Breast epithelium (tissue), 4 donors: Measurements from ENCODE around the gene CTNND2. TPM values are rescaled to one million over a fixed set of nuclear protein-coding genes. Genes with fewer than 3 reads are reported as not detected.
"Not testable (repeated sequence)": the region's sequence is repeated elsewhere in the genome, so short reads cannot be mapped to it uniquely, and the experiment has no call there.

Experiments used
- DNase-seq, 2 donors: peaks; one replicate each; pipeline ENCODE4 v3.0.0-alpha.2; 2019; ENCODE audit warnings: low spot score in 2 of 2
- H3K27ac ChIP-seq, 2 donors: fragments of 200-600 bp; sonication (generic) in 1 of 2; one replicate each; pipeline ENCODE4 v1.5.1; 2016 to 2019; ENCODE audit warnings: mild to moderate bottlenecking in 1 of 2
- H3K27me3 ChIP-seq, 2 donors: fragments of 200-600 bp; sonication (generic) in 1 of 2; one replicate each; pipeline versions ENCODE4 v1.5.1 to v1.6.0; 2017 to 2019; ENCODE audit warnings: control low read depth in 1 of 2, mild to moderate bottlenecking in 1 of 2
- H3K36me3 ChIP-seq: fragments of 200-600 bp; one replicate; pipeline ENCODE4 v1.5.1; 2019
- H3K4me1 ChIP-seq, 2 donors: fragments of 200-600 bp; sonication (generic); one replicate each; pipeline ENCODE4 v1.5.1; 2016 to 2019; ENCODE audit warnings: control low read depth in 1 of 2
- H3K4me3 ChIP-seq, 3 donors: fragments of 200-600 bp; sonication (generic); 1 replicate in 2 of 3; 2 replicates in 1 of 3; pipeline ENCODE4 v1.5.1; 2016 to 2019; ENCODE audit warnings: mild to moderate bottlenecking in 3 of 3, moderate library complexity in 2 of 3
- H3K9me3 ChIP-seq, 2 donors: fragments of 200-600 bp; sonication (generic) in 1 of 2; one replicate each; pipeline ENCODE4 v1.5.1; 2016 to 2019; ENCODE audit warnings: control low read depth in 1 of 2
- CTCF ChIP-seq, 3 donors: fragments of 450-650 bp; IDR thresholded peaks; one replicate each; pipeline ENCODE4 v1.5.1; 2016 to 2017; ENCODE audit warnings: antibody characterized with exemption in 3 of 3, mild to moderate bottlenecking in 3 of 3, moderate library complexity in 3 of 3
- POLR2A ChIP-seq: fragments of 450-650 bp; IDR thresholded peaks from one replicate; pipeline ENCODE4 v1.6.1; 2016; ENCODE audit warnings: antibody characterized with exemption, mild to moderate bottlenecking, moderate library complexity
- POLR2AphosphoS5 ChIP-seq, 3 donors: sonication (generic); formaldehyde crosslinking; IDR thresholded peaks; one replicate each; pipeline ENCODE4 v1.6.1; 2017; ENCODE audit warnings: antibody characterized with exemption in 3 of 3
- intact Hi-C: fragments of 100-400 bp; cut with DNase I; formaldehyde crosslinking; loops from one replicate; pipeline ENCODE4 v1.15.1; 2023; ENCODE audit warnings: low total_unique reads
- total RNA-seq, 3 donors: library from RNA; depleted of rRNA; stranded (reverse); fragments of >200 nt; gene quantifications; one replicate each; pipeline ENCODE4 v1.1.0, GENCODE V29; 2016

Gene CTNND2
- total RNA-seq, 3 donors from 2014 or later: 3.3 to 6.0 TPM; not detected in 1

GRCh38 chr5:11427569-11427968 is 476.7 kb downstream of the CTNND2 start:
- TF ChIP-seq POLR2AphosphoS5 (IDR thresholded peaks at IDR 0.05) (no peak), POLR2A (no peak), CTCF (IDR thresholded peaks at IDR 0.05) (no peak)
- Histone ChIP-seq H3K27me3 (no peaks in the 10 kb centered on the region), H3K27ac (no peak overlapping the region), H3K4me1 (no peaks in the 10 kb centered on the region), H3K36me3 (no peaks in the 10 kb centered on the region), H3K9me3 (no peaks in the 10 kb centered on the region), H3K4me3 (no peak overlapping the region)
- intact Hi-C loops: no loop called here
- DNase-seq: no peak

- H3K9me3 ChIP-seq: no peaks in the 10 kb centered on the region
- TF ChIP-seq POLR2A (no peak), POLR2AphosphoS5 (IDR thresholded peaks at IDR 0.05) (no peak), CTCF (IDR thresholded peaks at IDR 0.05) (no peak)
- H3K4me3 ChIP-seq: no peak overlapping the region
- no peaks in the 10 kb centered on the region for H3K36me3 ChIP-seq
- no peak for DNase-seq
- no peak overlapping the region for H3K27ac ChIP-seq
- intact Hi-C loops: no loop called here
- no peaks in the 10 kb centered on the region for H3K27me3 ChIP-seq
- H3K4me1 ChIP-seq: no peaks in the 10 kb centered on the region
These were observed 477.8 kb downstream of the CTNND2 start for GRCh38 chr5:11426442-11426841.

GRCh38 chr5:11422342-11422741 is 481.9 kb downstream of the CTNND2 start:
- DNase-seq: no peak
- intact Hi-C loops: no loop called here
- TF ChIP-seq POLR2AphosphoS5 (IDR thresholded peaks at IDR 0.05): no peak
- TF ChIP-seq CTCF (IDR thresholded peaks at IDR 0.05): no peak
- no peak for TF ChIP-seq POLR2A
- Histone ChIP-seq H3K27me3 (no peaks in the 10 kb centered on the region), H3K9me3 (peaks cover 0 to 4% of the 10 kb centered on the region in 2 donors), H3K4me3 (no peak overlapping the region), H3K27ac (no peak overlapping the region), H3K36me3 (no peaks in the 10 kb centered on the region), H3K4me1 (no peaks in the 10 kb centered on the region)

- Histone ChIP-seq H3K4me1 (no peaks in the 10 kb centered on the region), H3K27me3 (no peaks in the 10 kb centered on the region), H3K4me3 (no peak overlapping the region), H3K27ac (no peak overlapping the region), H3K9me3 (peaks cover 0 to 5% of the 10 kb centered on the region in 2 donors), H3K36me3 (no peaks in the 10 kb centered on the region)
- intact Hi-C loops: no loop called here
- no peak for DNase-seq
- TF ChIP-seq POLR2AphosphoS5 (IDR thresholded peaks at IDR 0.05) (no peak), POLR2A (no peak), CTCF (IDR thresholded peaks at IDR 0.05) (no peak)
These were observed 483.3 kb downstream of the CTNND2 start for GRCh38 chr5:11420969-11421368.

- H3K27me3 ChIP-seq: no peaks in the 10 kb centered on the region
- no peaks in the 10 kb centered on the region for H3K4me1 ChIP-seq
- H3K27ac ChIP-seq: no peak overlapping the region
- intact Hi-C loops: no loop called here
- peaks cover 0 to 11% of the 10 kb centered on the region in 2 donors for H3K9me3 ChIP-seq
- no peak for DNase-seq
- H3K36me3 ChIP-seq: no peaks in the 10 kb centered on the region
- TF ChIP-seq CTCF (IDR thresholded peaks at IDR 0.05): no peak
- H3K4me3 ChIP-seq: no peak overlapping the region
These were observed 488.5 kb downstream of the CTNND2 start for GRCh38 chr5:11415751-11416150.

- not testable (repeated sequence) for DNase-seq
These were observed 489.5 kb downstream of the CTNND2 start for GRCh38 chr5:11414732-11415131.

More at GRCh38 chr5:11414732-11415131, 489.5 kb downstream of the CTNND2 start:
- H3K4me1 ChIP-seq, H3K4me3 ChIP-seq, H3K27ac ChIP-seq, intact Hi-C loops, H3K27me3 ChIP-seq, H3K36me3 ChIP-seq: not testable (repeated sequence)
- peaks cover 0 to 11% of the 10 kb centered on the region in 2 donors for H3K9me3 ChIP-seq
